Measurements from ENCODE around the gene AKR1C2.
A peak's percentile ranks its signal among the peaks of the same experiment; 100 is the strongest.
"Not testable (repeated sequence)": the region's sequence is repeated elsewhere in the genome, so short reads cannot be mapped to it uniquely, and the experiment has no call there.

Gene AKR1C2

GRCh38 chr10:5025461-5025881 is 21.8 kb upstream of the AKR1C2 start:
- FAIRE-seq; DNase-seq (ENCODE audit: low spot score): not testable (repeated sequence)

GRCh38 chr10:5023177-5023805 is 19.6 kb upstream of the AKR1C2 start:
- no peak for DNase-seq (ENCODE audit: low spot score)
- no peak for FAIRE-seq

- DNase-seq (ENCODE audit: low spot score); FAIRE-seq: not testable (repeated sequence)
Measured at GRCh38 chr10:5021624-5022290, 18.1 kb upstream of the AKR1C2 start.

GRCh38 chr10:5019770-5020612 is 16.3 kb upstream of the AKR1C2 start:
- not testable (repeated sequence) for FAIRE-seq; DNase-seq (ENCODE audit: low spot score)

DNA sequence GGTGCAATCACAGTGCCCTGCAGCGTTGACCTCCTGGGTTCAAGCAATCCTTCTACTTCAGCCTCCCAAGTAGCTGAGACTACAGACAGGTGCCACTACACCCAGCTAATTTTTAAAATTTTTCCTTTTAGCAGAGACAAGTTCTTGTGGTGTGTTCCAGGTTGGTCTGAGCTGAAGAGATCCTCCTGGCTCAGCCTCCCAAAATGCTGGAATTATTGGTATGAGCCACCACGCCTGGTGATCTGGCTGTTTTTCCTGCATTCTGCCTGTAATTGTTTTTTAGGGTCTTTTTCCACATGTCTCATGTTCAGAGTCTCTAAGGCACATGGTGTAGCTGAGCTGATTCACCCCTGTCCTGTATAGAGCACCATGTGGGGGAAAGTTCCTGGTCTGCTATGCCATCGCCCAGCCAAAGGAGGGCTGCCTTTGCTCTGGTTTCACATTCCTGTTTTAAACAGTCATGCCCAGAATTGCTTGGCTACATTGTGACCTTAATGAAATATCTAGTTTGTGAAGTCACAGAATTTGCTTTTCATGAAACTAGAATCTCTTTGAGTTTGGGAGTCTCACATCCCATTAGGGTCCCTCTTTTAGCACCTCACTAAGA is 15.1 kb upstream of the AKR1C2 start:
- DNase-seq (ENCODE audit: low spot score): peak; percentile 30
- not testable (repeated sequence) for FAIRE-seq

GRCh38 chr10:5018134-5018533 is 14.5 kb upstream of the AKR1C2 start:
- FAIRE-seq (no peak), DNase-seq (ENCODE audit: low spot score) (no peak)

DNA sequence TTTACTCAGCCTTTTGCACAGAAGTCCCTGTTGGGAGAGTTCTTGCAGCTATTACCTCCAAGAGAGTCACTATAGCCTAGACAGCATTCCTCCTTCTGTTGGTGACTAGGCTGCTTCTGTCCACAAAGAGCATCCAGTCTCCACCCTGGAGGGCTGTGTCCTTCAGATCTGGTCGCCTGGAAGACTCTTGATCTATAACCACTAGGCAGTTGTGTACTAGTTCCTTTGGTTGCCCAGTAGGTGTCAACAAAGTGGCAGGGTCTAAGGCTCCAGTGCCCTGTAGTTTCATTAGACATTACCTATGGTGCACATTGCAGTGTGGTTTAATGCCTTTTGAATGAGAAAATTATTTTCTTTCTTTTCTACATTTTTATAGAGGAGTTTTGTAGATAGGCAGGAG is 11.3 kb upstream of the AKR1C2 start:
- no peak for DNase-seq (ENCODE audit: low spot score)
- FAIRE-seq: no peak

- FAIRE-seq; DNase-seq (ENCODE audit: low spot score): not testable (repeated sequence)
Measured at GRCh38 chr10:5014200-5014910, 10.7 kb upstream of the AKR1C2 start.

- no peak for FAIRE-seq
- no peak for DNase-seq (ENCODE audit: low spot score)
Measured at GRCh38 chr10:5013385-5013784, 9.7 kb upstream of the AKR1C2 start.

- DNase-seq (ENCODE audit: low spot score) (no peak), FAIRE-seq (no peak)
Measured at GRCh38 chr10:5012595-5012994, 8.9 kb upstream of the AKR1C2 start.

DNA sequence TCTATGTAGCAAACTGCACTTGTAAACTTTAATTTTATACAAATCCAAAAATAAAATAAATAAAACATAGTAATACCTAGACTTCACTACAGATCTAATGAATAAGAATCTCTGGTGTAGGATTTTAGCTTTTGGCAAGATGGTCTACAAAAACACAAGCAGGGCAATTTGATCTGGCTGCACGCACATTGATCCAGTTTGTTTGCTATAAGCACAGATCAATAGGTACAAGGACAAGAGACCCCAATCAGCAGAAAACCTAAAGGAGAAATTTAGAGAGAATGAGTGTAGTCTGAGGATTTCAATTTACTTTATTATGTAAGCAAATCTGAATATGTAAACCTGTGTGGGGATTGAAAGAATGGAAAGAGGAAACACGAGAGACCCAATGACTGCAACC is 7.7 kb upstream of the AKR1C2 start:
- not testable (repeated sequence) for DNase-seq (ENCODE audit: low spot score); FAIRE-seq

GRCh38 chr10:5010043-5010442 is 6.4 kb upstream of the AKR1C2 start:
- not testable (repeated sequence) for FAIRE-seq

GRCh38 chr10:5008857-5009548 is 5.3 kb upstream of the AKR1C2 start:
- not testable (repeated sequence) for DNase-seq (ENCODE audit: low spot score)

More at GRCh38 chr10:5010043-5010442, 6.4 kb upstream of the AKR1C2 start:
- DNase-seq (ENCODE audit: low spot score): not testable (repeated sequence)

DNA sequence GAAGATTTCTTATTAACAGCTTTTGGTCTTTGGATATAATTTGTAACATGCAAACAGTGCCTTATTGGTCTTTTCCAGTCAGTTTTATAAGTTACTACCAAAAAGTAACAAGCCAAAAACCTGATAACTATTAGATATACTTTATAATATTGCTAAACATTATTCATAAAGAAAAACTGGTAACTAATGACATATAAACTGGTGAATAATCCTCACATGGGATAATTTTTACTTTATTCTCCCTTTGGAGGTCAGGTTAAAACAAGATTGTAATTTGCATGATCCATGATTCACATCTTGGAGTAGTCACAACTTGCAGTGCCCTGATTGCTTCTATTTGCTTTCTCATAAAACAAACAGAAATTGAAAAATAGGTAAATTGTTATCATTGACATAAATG is 844 bp upstream of the AKR1C2 start:
- DNase-seq (ENCODE audit: low spot score); FAIRE-seq: not testable (repeated sequence)

More at GRCh38 chr10:5008857-5009548, 5.3 kb upstream of the AKR1C2 start:
- not testable (repeated sequence) for FAIRE-seq

DNA sequence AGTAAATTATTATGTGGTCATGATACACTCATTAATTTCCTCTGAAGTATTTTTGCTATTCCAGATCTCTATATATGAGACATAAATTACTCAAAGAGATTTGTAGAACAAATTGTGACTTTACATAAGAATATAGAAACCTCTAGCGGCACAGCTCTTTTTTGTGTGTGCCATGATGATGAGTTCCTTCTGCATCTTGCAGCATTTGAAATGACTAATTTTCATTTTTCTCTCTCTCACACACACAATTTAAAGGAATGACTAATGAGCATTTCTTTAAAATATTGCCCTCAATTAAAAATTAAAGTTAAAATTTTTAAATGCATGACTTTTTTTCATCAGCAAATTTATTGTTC is 351 bp upstream of the AKR1C2 start:
- not testable (repeated sequence) for DNase-seq (ENCODE audit: low spot score); FAIRE-seq

DNA sequence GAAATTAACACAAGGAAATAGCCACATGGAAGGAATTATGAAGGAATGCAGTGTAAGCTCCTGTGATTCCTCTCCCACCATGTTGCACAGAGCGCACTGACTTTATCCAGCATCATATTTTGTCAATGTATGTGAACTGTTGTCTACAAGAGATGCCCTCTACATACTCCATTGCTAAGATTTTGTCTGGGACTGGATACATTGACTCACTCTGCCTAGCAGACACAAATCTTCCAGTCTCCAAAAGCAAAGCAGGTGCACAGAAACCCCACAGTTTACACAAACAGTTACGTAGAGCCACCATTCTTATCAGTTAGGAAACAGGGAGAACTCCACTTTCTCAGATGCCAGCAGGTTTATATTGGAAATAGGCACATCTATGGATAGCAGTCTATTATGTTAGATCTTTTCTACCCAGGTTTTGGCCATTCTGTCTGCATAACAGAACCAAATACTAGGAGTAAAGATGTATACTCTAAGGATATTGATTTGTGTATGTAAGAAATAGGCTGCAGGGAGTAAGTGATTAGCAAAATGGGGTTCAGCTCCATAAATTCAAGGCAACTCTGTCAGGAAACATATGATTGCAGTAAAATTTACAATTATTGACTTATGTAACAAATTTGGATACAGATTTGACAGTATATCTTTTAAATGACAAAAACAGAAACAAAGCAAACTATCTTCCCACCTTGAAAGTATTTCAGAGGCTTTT is 1.5 kb downstream of the AKR1C2 start:
- no peak for FAIRE-seq
- no peak for DNase-seq (ENCODE audit: low spot score)

- no peak for DNase-seq (ENCODE audit: low spot score)
- no peak for FAIRE-seq
Measured at GRCh38 chr10:4998671-4999070, 5.0 kb downstream of the AKR1C2 start.

GRCh38 chr10:4994260-4994659 is 9.4 kb downstream of the AKR1C2 start:
- not testable (repeated sequence) for FAIRE-seq; DNase-seq (ENCODE audit: low spot score)

- not testable (repeated sequence) for FAIRE-seq
Measured at GRCh38 chr10:4992564-4992963, 11.1 kb downstream of the AKR1C2 start.

More at GRCh38 chr10:4992564-4992963, 11.1 kb downstream of the AKR1C2 start:
- not testable (repeated sequence) for DNase-seq (ENCODE audit: low spot score)

Data from RCC 7860 (cell line).